GM08714 (cell line): Measurements from ENCODE around the gene TVP23C.
"Not testable (repeated sequence)": the region's sequence is repeated elsewhere in the genome, so short reads cannot be mapped to it uniquely, and the experiment has no call there.

Experiments
- H3K4me3 ChIP-seq: fragments of 200-500 bp; sonication (Bioruptor generic); 2 replicates; pipeline ENCODE4 v1.5.1; 2014; ENCODE audit warnings: mild to moderate bottlenecking, low read length, inconsistent platforms
- ZNF274 ChIP-seq: IDR thresholded peaks from 2 replicates; pipeline ENCODE4 v1.6.1; 2012; ENCODE audit warnings: mild to moderate bottlenecking, low read depth, low read length

The TVP23C gene

GRCh38 chr17:15526292-15527218 is 36.7 kb downstream of the TVP23C start:
- H3K4me3 ChIP-seq = not testable (repeated sequence)

DNA sequence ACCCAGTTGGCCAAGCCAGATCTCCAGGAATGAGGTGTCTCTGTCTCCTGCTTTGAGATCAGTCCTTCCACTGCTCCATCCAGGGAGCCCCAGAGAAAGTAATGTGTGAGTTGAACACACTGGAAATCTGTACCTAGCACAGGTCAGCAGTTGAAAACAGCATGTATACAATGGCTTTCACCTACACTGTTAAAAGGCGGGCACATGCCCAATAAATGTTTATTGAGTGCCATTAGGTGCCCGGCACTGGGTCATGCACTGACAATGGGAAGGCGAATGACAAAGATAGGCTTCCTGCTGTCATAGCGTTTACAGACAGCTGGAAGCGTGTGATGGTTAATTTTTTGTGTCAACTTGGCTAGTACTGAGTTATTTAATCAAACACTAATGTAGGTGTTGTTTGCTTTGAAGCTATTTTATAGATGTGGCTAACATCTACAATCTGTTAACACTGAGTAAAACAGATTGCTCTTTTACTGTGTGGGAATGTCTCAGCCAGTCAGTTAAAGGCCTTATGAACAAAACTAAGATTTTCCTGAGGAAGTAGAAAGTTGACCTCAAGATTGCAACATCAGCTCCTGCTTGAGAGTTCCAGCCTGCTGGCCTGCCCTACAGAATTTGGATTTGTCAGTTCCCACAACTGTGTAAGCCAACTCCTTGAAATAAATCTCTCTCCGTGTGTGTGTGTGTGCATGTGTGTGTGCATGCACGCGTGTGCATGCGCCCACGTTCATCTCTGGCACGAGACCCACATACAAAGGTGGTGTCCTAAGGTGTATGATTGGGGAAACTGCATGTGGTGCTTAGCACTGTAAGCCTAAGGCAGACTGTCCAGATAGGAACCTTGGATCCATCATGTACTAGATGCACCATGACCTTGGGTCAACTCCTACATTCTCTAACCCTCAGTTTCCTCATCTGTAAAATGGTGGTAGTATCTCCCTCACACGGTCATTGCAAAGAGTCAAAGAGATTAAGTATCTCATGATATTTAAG is 38.0 kb downstream of the TVP23C start:
- not testable (repeated sequence) for H3K4me3 ChIP-seq

DNA sequence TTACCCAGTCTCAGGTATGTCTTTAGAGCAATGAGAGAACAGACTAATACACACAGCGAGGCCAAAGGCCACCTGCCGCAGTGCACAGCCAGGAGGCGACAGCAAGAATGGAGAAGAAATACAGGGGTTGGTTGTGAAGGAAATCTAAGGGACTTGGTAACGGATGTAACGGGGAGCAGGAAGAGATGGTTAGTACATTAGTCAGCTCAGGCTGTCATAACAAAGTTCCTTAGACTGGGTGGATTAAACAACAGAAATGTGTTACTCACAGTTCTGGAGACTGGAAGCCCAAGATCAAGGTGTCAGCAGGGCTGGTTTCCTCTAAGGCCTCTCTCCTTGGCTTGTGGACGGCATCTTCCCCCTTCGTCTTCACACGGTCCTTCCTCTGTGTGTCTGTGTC is 47.1 kb downstream of the TVP23C start:
- TF ChIP-seq ZNF274 = no peak

GRCh38 chr17:15514469-15514868 is 48.8 kb downstream of the TVP23C start:
- TF ChIP-seq ZNF274 = no peak

More for the DNA sequence above, 47.1 kb downstream of the TVP23C start:
- H3K4me3 ChIP-seq = no peak overlapping the region

DNA sequence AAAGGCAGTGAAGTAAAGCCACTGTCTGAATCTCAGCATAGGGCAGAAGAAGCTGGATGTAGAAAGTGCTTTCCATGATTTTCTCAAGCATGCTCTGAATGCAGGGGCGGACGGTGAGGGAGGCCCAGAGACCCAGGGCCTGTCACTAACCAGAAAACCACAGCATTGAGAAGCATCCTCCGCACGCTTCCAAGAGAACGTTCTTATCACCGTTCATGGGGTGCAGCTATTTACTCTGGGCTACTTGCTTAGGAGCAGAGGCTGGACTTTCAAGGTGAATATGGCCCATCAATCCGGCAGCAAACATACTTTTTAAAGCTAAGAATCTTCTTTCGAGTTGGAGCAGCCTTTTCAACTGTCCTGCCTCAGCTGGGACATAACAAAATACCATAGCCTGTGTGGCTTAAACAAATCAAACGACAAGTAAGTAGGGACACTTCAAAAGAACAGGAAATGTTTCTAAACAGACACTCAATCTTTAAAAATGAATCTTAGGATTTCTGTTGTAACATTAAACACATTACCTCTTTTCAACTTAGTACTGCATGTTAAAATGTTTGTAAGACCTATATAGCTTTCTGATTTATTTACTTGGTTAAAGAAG is 49.3 kb downstream of the TVP23C start:
- no peak overlapping the region for H3K4me3 ChIP-seq
- no peak for TF ChIP-seq ZNF274

More at GRCh38 chr17:15514469-15514868, 48.8 kb downstream of the TVP23C start:
- H3K4me3 ChIP-seq = no peak overlapping the region

- H3K4me3 ChIP-seq = no peak overlapping the region
- no peak for TF ChIP-seq ZNF274
These were observed 50.1 kb downstream of the TVP23C start for GRCh38 chr17:15513058-15513791.

DNA sequence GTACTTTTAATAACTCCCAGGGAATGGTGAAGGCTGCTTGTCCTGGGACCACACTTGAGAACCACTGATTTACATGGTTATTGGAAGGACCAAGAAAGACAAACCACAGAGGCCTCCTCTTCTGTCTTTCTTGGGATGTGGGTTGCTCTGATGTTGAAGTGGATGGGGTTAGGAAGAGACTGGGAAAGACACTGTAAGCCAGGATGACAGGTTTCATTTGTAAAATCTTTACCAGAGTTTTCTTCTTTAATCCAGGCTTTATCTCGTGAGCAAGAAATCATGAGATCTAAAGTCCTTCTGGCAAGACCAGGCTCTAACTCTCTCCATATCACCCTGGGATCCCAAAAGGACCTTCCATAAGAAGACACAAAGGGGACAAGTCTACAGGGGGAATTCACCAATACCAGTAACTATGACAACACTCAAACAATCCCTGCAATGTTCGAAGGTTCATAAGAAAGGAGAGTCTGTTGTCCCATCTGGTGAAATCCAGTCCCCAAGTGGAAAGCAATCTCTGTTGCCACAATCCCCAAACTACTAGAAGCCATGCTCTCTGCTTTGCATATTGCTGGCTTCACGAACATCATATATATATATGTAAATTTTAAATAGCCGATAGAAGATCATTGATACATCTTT is 51.1 kb downstream of the TVP23C start:
- no peak overlapping the region for H3K4me3 ChIP-seq
- TF ChIP-seq ZNF274 = no peak

DNA sequence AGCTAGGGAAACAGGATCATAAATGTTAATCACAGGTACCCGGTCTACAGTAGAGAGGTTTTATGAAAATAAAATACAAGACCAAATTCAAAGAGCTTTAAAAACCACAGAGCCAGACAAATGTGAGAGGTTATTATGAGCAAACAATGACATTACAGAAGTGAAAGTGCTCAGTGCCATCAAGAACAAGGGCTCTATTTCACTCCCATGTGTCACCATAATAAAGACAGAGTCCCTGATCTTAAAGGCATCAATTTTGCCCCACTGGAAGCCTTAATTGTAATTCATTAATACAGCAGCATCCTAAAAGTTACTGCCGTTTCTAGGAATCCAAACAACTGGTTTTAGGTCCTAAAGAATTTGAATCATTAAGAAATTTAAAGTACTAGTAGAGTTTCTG is 52.1 kb downstream of the TVP23C start:
- TF ChIP-seq ZNF274 = no peak
- no peak overlapping the region for H3K4me3 ChIP-seq

GRCh38 chr17:15510361-15510760 is 52.9 kb downstream of the TVP23C start:
- no peak overlapping the region for H3K4me3 ChIP-seq
- no peak for TF ChIP-seq ZNF274

- H3K4me3 ChIP-seq = no peak overlapping the region
- no peak for TF ChIP-seq ZNF274
These were observed 54.2 kb downstream of the TVP23C start for GRCh38 chr17:15509095-15509494.

DNA sequence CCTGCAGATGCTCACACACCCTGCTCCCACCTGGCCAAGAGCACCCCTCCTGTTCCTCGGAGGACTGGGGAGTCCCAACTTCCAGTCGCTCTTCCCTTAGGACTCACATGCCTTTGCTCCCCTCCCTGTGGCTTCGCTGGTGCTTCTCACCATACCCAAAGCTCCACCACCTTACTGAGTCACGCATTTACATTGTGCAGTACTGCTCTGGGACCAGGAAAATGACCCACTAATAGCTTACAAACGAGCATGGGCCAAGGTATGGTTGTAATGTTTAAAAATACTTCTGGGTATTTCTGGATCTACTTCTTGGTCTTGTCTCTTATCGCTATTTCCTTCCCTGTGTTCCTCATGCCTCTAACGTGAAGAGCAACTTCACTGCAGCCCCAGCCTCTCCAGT is 54.8 kb downstream of the TVP23C start:
- no peak overlapping the region for H3K4me3 ChIP-seq
- no peak for TF ChIP-seq ZNF274

GRCh38 chr17:15507896-15508295 is 55.4 kb downstream of the TVP23C start:
- no peak for TF ChIP-seq ZNF274
- H3K4me3 ChIP-seq = no peak overlapping the region

GRCh38 chr17:15507001-15507400 is 56.3 kb downstream of the TVP23C start:
- H3K4me3 ChIP-seq = no peak overlapping the region
- no peak for TF ChIP-seq ZNF274

GRCh38 chr17:15505708-15506107 is 57.6 kb downstream of the TVP23C start:
- not testable (repeated sequence) for H3K4me3 ChIP-seq
